Activated CD8-positive, alpha-beta T cell treated with anti-CD3 and anti-CD28 coated beads for 36 hours (primary cell): Measurements from ENCODE around the gene CHML. TPM values are rescaled to one million over a fixed set of nuclear protein-coding genes. Genes with fewer than 3 reads are reported as not detected.

Source experiments
- ATAC-seq: fragments of 200-7000 bp; cut with Tn5 transposase; one replicate; pipeline ENCODE4 v1.10.0; 2021; ENCODE audit warnings: mild to moderate bottlenecking, moderate library complexity
- CTCF ChIA-PET: fragments of 350-600 bp; sonication (Branson Sonifier 250); formaldehyde crosslinking; loops from one replicate; lab custom pipeline; 2021; ENCODE audit warnings: antibody characterized with exemption; lab: Charles Lee
- POLR2A ChIA-PET: fragments of 350-600 bp; sonication (Branson Sonifier 250); formaldehyde crosslinking; loops from one replicate; lab custom pipeline; 2021; ENCODE audit warnings: antibody characterized with exemption; lab: Charles Lee
- DNase-seq: peaks from one replicate; pipeline ENCODE4 v3.0.0-alpha.2; 2020
- H3K27ac Mint-ChIP-seq: one replicate; pipeline ENCODE4 v1.8.0; 2021; ENCODE audit warnings: mild to moderate bottlenecking, mixed read lengths
- H3K27me3 Mint-ChIP-seq: one replicate; pipeline ENCODE4 v1.8.0; 2021; ENCODE audit warnings: mixed read lengths
- H3K36me3 Mint-ChIP-seq: one replicate; pipeline ENCODE4 v1.8.0; 2021; ENCODE audit warnings: low read depth, mixed read lengths
- H3K4me1 Mint-ChIP-seq: one replicate; pipeline ENCODE4 v1.8.0; 2021; ENCODE audit warnings: low read depth, mixed read lengths
- H3K4me3 Mint-ChIP-seq: one replicate; pipeline ENCODE4 v1.8.0; 2021; ENCODE audit warnings: mild to moderate bottlenecking, moderate library complexity, mixed read lengths
- H3K9me3 Mint-ChIP-seq: one replicate; pipeline ENCODE4 v1.8.0; 2021; ENCODE audit warnings: mixed read lengths
- intact Hi-C: fragments of 100-400 bp; cut with micrococcal nuclease; formaldehyde crosslinking; loops from one replicate; pipeline ENCODE4 v1.10.0; 2022
- total RNA-seq, 2 experiments: library from RNA; stranded (reverse); gene quantifications; one replicate each; pipeline ENCODE4 v1.2.3, GENCODE V29; 2021
- TF ChIP-seq, protein P1 (sequence below): fragments of 200-600 bp; IDR thresholded peaks from one replicate; pipeline ENCODE4 v1.8.0; 2022; ENCODE audit warnings: antibody characterized with exemption, mild to moderate bottlenecking

Gene CHML
- total RNA-seq, 2 experiments from 2014 or later, result 20.3 to 24.7 TPM

DNA sequence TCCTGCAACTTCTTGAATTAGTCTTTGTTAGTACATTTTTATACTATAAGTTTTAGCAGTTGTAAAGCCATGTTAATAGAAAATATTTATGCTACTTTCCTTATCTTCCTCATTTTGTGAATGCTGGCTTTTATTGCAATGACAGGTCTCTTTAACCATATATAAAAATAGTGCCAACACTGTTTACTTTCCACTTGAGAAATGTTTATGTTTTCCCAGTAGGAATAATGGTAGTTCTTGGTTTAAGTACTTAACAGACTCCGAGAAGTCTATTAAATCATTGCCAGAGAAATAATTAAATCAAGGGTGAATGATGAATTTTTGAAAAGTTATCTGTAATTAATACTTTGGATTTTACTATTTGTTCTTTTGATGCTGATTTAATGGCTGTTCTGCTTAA is 9.7 kb downstream of the CHML start:
- Mint-ChIP-seq H3K27ac (no peak overlapping the region), H3K4me3 (no peak overlapping the region), H3K36me3 (peaks cover 36% of the 10 kb centered on the region), H3K4me1 (peaks cover 47% of the 10 kb centered on the region), H3K27me3 (no peaks in the 10 kb centered on the region), H3K9me3 (no peaks in the 10 kb centered on the region)
- ChIA-PET CTCF (interaction anchor here (1.0 to 1.8 kb wide), 3 partner anchors 10 to 58 kb away, joined by 3 to 13 read pairs (median 4); no protein-coding TSS in a partner anchor), POLR2A (interaction anchor here (1.9 kb wide), 1 partner anchor 10 kb away, joined by 4 read pairs; the partner anchor contains the start of genes CHML and OPN3)
- DNase-seq (no peak), ATAC-seq (no peak)
- TF ChIP-seq, protein P1, sequence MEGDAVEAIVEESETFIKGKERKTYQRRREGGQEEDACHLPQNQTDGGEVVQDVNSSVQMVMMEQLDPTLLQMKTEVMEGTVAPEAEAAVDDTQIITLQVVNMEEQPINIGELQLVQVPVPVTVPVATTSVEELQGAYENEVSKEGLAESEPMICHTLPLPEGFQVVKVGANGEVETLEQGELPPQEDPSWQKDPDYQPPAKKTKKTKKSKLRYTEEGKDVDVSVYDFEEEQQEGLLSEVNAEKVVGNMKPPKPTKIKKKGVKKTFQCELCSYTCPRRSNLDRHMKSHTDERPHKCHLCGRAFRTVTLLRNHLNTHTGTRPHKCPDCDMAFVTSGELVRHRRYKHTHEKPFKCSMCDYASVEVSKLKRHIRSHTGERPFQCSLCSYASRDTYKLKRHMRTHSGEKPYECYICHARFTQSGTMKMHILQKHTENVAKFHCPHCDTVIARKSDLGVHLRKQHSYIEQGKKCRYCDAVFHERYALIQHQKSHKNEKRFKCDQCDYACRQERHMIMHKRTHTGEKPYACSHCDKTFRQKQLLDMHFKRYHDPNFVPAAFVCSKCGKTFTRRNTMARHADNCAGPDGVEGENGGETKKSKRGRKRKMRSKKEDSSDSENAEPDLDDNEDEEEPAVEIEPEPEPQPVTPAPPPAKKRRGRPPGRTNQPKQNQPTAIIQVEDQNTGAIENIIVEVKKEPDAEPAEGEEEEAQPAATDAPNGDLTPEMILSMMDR, result no peak
- intact Hi-C loops, result no loop called here

DNA sequence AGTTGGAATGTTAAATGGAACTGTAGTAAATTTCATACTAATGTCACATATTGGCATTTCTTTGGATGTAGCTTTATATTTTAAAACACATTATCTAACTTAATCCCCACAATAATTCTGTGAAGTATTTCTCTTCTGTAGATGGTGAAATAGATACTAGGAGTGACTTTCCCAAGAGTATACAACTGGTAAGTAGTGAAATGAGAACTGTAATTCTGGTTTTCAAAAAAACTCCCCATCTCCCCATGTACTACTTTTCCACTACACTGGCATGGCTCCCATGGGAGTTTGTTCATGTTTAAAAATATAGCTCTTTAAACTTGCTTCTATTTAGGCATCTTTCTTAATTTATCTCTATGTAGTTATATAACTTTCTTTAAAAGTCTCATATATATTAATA is 10.2 kb downstream of the CHML start:
- TF ChIP-seq, protein P1, result no peak
- peaks cover 42% of the 10 kb centered on the region for H3K4me1 Mint-ChIP-seq
- peaks cover 31% of the 10 kb centered on the region for H3K36me3 Mint-ChIP-seq
- no peaks in the 10 kb centered on the region for H3K9me3 Mint-ChIP-seq
- ATAC-seq (no peak), DNase-seq (no peak)
- H3K4me3 Mint-ChIP-seq, result no peak overlapping the region
- intact Hi-C loops, result no loop called here
- CTCF ChIA-PET, result interaction anchor here (1.0 to 1.8 kb wide), 4 partner anchors 11 to 210 kb away, joined by 3 to 13 read pairs (median 4); no protein-coding TSS in a partner anchor
- POLR2A ChIA-PET, result interaction anchor here (1.9 kb wide), 1 partner anchor 10 kb away, joined by 4 read pairs; the partner anchor contains the start of genes CHML and OPN3
- no peak overlapping the region for H3K27ac Mint-ChIP-seq
- no peaks in the 10 kb centered on the region for H3K27me3 Mint-ChIP-seq

DNA sequence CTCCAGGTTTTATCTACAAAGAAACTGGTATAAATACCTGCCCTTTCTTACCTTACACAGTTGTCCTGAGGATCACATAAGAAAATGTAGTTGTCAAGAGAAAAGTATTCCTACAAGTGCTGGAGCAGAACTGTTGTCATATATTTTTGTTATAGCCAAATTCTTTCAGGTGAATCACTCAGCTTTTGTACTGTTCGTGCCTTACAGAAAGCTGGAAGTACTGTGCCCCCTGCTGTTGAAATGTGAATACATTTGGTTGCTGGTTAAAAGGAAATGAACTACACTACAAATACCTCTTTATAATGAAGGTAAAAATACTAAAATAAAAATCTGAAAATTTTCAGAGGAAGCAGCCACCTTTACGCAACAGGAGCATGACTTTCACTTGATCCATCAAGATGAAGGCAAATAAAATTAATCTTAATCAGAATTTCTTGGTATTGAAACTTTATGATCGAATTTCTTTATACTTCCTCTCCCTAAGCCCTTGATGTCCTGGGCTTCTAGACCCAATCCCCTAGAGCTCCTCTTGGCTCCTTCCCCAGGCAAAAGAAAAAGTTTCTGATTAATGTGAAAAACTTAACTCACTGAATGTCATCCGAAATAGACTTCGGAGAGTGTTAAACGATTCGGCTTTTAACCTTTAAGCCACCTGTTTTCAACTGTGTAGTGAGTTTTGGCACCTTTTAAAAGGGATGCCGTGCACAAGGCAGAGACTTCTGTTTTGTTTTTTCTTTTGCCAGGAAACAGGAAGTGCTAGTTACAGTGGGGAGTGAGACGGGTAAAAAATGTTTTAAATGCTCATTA is 12.5 kb downstream of the CHML start:
- ChIA-PET CTCF (interaction anchor here (0.8 to 4.1 kb wide), 15 partner anchors 10 to 371 kb away, joined by 3 to 37 read pairs (median 4); partner anchors contain the start of genes KMO and MAP1LC3C), POLR2A (interaction anchor here (0.9 kb wide), 1 partner anchor 10 kb away, joined by 3 read pairs; no protein-coding TSS in a partner anchor)
- H3K36me3 Mint-ChIP-seq, result peaks cover 16% of the 10 kb centered on the region
- H3K27me3 Mint-ChIP-seq, result no peaks in the 10 kb centered on the region
- TF ChIP-seq, protein P1, result peak; percentile 73
- DNase-seq (peak; percentile 59), ATAC-seq (peak; percentile 91)
- peaks cover 31% of the 10 kb centered on the region for H3K4me1 Mint-ChIP-seq
- peak overlapping the region; percentile 85 for H3K27ac Mint-ChIP-seq
- H3K4me3 Mint-ChIP-seq, result peak overlapping the region; percentile 53
- no peaks in the 10 kb centered on the region for H3K9me3 Mint-ChIP-seq
- intact Hi-C loops, result loop anchor here (2.0 to 5.0 kb wide), 2 partner anchors 97 to 220 kb away; partner anchors contain the start of gene EXO1

DNA sequence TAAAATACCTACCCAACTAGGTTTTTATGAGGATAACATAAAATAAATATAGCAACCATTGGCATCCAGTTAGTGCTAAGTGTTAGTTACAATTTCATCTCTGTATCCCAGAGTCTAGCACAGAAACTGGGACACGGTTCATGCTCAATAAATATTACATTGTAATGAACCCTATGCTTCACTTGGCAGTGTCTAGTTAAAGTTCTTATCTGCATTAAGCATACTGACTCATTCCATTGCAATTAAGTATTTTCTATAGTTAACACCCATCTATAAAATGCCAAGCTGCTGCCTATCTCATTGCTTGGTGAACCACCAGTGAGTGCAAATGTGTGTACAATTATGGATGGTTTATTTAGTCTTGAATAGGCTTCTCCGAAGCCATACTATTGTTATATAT is 15.2 kb downstream of the CHML start:
- Mint-ChIP-seq H3K36me3 (peaks cover 10% of the 10 kb centered on the region), H3K4me3 (no peak overlapping the region), H3K9me3 (no peaks in the 10 kb centered on the region), H3K27me3 (no peaks in the 10 kb centered on the region), H3K4me1 (peaks cover 16% of the 10 kb centered on the region), H3K27ac (no peak overlapping the region)
- DNase-seq, result no peak
- CTCF ChIA-PET, result interaction anchor here (4.1 kb wide), 1 partner anchor 12 kb away, joined by 37 read pairs; no protein-coding TSS in a partner anchor
- ATAC-seq, result no peak
- POLR2A ChIA-PET, result interaction anchor here (1.0 kb wide), 1 partner anchor 12 kb away, joined by 3 read pairs; no protein-coding TSS in a partner anchor
- TF ChIP-seq, protein P1, result no peak
- intact Hi-C loops, result loop anchor here (5.0 kb wide), 1 partner anchor 222 kb away; the partner anchor contains the start of gene EXO1
